ENCODE measurements around the gene AKAP8L.

- TF ChIP-seq CTCF (IDR thresholded peaks at IDR 0.05), result no peak
- TF ChIP-seq POLR2A (IDR thresholded peaks at IDR 0.05), result no peak
Observed at GRCh38 chr19:15372470-15372869, 46.3 kb downstream of the AKAP8L start.
